MCF 10A (cell line): ENCODE results near the gene LARP1B. TPM values are rescaled to one million over a fixed set of nuclear protein-coding genes. Genes with fewer than 3 reads are reported as not detected.

Experiments used
- BruUV-seq: library from RNA; stranded (reverse); fragments of 400-500 nt; replicated peaks from 2 replicates; lab custom pipeline; 2021; lab: Mats Ljungman, UMichigan
- CTCF ChIA-PET: fragments of 300-600 bp; sonication (Branson Sonifier 250); formaldehyde crosslinking; extraction: SDS; loops from one replicate; lab custom pipeline; 2021; ENCODE audit warnings: antibody characterized with exemption, inconsistent platforms; lab: Yijun Ruan, JAX
- POLR2A ChIA-PET: fragments of 300-600, 350-650 bp; sonication (Branson Sonifier 250); formaldehyde crosslinking; extraction: SDS; loops from one replicate; lab custom pipeline; 2020; ENCODE audit warnings: antibody characterized with exemption, inconsistent platforms; lab: Yijun Ruan, JAX
- DNase-seq: peaks from one replicate; pipeline ENCODE4 v3.0.0-alpha.2; 2018; ENCODE audit not compliant: unreplicated experiment
- H3K27ac Mint-ChIP-seq: one replicate; pipeline ENCODE4 v1.8.0; 2022; ENCODE audit warnings: mild to moderate bottlenecking, low read depth, mixed read lengths; ENCODE audit not compliant: unreplicated experiment
- H3K27me3 Mint-ChIP-seq: one replicate; pipeline ENCODE4 v1.8.0; 2022; ENCODE audit warnings: mixed read lengths; ENCODE audit not compliant: insufficient read depth, unreplicated experiment
- H3K36me3 Mint-ChIP-seq: one replicate; pipeline ENCODE4 v1.8.0; 2022; ENCODE audit warnings: mild to moderate bottlenecking, moderate library complexity, mixed read lengths; ENCODE audit not compliant: insufficient read depth, unreplicated experiment
- H3K4me1 Mint-ChIP-seq: one replicate; pipeline ENCODE4 v1.8.0; 2022; ENCODE audit warnings: mixed read lengths; ENCODE audit not compliant: insufficient read depth, unreplicated experiment
- H3K4me3 Mint-ChIP-seq: one replicate; pipeline ENCODE4 v1.8.0; 2022; ENCODE audit warnings: mild to moderate bottlenecking, moderate library complexity, mixed read lengths; ENCODE audit not compliant: unreplicated experiment
- H3K9me3 Mint-ChIP-seq: one replicate; pipeline ENCODE4 v1.8.0; 2022; ENCODE audit warnings: mixed read lengths; ENCODE audit not compliant: unreplicated experiment
- intact Hi-C: fragments of 100-400 bp; cut with micrococcal nuclease; formaldehyde crosslinking; loops from 2 replicates; pipeline ENCODE4 v1.14.1; 2022
- total RNA-seq: library from RNA; stranded (reverse); gene quantifications from 2 replicates; pipeline ENCODE4 v1.2.3, GENCODE V29; 2022
- TF ChIP-seq, protein P1 (sequence below): fragments of 200-600 bp; IDR thresholded peaks from one replicate; pipeline ENCODE4 v1.8.0; 2022; ENCODE audit warnings: antibody characterized with exemption, mild to moderate bottlenecking; ENCODE audit not compliant: unreplicated experiment

Gene LARP1B
- total RNA-seq, 1 experiment from 2014 or later: 62.8 TPM

DNA sequence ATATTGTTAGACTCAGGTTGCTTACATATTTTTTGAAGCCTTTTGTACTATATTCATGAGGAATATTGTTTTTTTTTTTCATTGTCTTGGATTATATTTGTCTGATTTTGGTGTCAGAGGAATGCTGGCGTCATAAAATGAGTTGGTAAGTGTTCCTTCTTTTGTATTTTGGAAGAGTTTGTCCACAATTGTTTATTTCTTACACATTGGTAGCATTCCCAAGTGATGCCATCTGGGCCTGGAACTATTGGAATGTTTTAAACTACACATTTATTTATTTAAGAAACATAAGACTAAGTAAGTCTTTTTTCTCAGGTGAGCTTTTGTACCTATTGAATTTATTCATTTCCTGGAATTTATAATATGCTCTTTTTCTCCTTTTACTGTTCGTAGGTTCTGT lies 107.6 kb downstream of the LARP1B start:
- ChIA-PET POLR2A (interaction anchor here (0.9 to 1.5 kb wide), 2 partner anchors 8 to 13 kb away, joined by 4 read pairs; no protein-coding TSS in a partner anchor), CTCF (interaction anchor here (0.8 kb wide), 1 partner anchor 14 kb away, joined by 3 read pairs; no protein-coding TSS in a partner anchor)
- intact Hi-C loops: no loop called here
- no peak for DNase-seq
- Mint-ChIP-seq H3K27ac (no peak overlapping the region), H3K9me3 (no peaks in the 10 kb centered on the region), H3K36me3 (peaks cover 6% of the 10 kb centered on the region), H3K27me3 (no peaks in the 10 kb centered on the region), H3K4me1 (no peaks in the 10 kb centered on the region), H3K4me3 (no peak overlapping the region)
- no TSS peak for BruUV-seq
- TF ChIP-seq, protein P1, sequence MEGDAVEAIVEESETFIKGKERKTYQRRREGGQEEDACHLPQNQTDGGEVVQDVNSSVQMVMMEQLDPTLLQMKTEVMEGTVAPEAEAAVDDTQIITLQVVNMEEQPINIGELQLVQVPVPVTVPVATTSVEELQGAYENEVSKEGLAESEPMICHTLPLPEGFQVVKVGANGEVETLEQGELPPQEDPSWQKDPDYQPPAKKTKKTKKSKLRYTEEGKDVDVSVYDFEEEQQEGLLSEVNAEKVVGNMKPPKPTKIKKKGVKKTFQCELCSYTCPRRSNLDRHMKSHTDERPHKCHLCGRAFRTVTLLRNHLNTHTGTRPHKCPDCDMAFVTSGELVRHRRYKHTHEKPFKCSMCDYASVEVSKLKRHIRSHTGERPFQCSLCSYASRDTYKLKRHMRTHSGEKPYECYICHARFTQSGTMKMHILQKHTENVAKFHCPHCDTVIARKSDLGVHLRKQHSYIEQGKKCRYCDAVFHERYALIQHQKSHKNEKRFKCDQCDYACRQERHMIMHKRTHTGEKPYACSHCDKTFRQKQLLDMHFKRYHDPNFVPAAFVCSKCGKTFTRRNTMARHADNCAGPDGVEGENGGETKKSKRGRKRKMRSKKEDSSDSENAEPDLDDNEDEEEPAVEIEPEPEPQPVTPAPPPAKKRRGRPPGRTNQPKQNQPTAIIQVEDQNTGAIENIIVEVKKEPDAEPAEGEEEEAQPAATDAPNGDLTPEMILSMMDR: no peak

DNA sequence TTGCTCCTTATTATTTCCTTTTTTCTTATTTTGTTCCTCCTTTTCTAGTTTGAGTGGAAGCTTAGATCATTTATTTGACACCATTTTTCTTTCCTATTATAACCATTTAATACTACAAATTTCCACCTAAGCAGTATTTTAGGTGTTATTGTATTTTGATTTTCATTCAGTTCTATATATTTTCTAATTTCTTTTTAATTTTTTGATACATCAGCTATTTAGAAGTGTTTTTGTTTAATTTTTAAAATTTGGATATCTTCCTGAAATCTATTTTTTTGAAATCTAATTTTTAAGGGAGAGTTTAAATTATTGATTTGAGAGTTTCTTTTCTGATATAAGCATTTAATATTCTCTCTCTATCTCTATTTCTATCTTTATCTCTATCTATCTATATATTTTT lies 108.1 kb downstream of the LARP1B start:
- intact Hi-C loops: no loop called here
- TF ChIP-seq, protein P1: no peak

DNA sequence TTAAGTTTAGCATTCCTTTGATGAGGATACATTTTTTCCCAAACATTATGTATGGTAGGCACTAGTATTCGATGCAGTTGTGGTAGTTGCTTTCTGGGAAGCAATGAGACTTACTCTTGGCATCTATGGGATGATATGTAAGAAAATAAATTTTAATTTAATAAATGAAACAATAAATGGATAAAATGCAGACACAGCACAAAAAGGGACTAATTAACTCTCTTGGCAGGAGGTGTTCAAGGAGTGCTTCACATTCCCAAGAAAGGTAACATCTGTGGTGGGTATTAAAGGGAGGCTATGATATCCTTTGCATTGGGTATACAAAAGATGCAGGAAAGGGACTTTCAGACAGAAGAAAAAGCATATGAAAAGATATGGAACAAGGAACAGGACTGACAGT lies 115.5 kb downstream of the LARP1B start:
- Mint-ChIP-seq H3K36me3 (peaks cover 29% of the 10 kb centered on the region), H3K4me1 (no peaks in the 10 kb centered on the region), H3K9me3 (no peaks in the 10 kb centered on the region), H3K27me3 (no peaks in the 10 kb centered on the region), H3K4me3 (no peak overlapping the region), H3K27ac (no peak overlapping the region)
- ChIA-PET CTCF (no interaction called here), POLR2A (no interaction called here)
- TF ChIP-seq, protein P1: no peak
- no TSS peak for BruUV-seq
- DNase-seq: no peak
- intact Hi-C loops: no loop called here

More for the DNA sequence above, 108.1 kb downstream of the LARP1B start:
- no TSS peak for BruUV-seq
- POLR2A ChIA-PET: interaction anchor here (0.7 to 1.5 kb wide), 3 partner anchors 9 to 397 kb away, joined by 3 to 4 read pairs (median 4); no protein-coding TSS in a partner anchor
- CTCF ChIA-PET: interaction anchor here (0.6 to 0.8 kb wide), 2 partner anchors 15 to 17 kb away, joined by 3 read pairs; no protein-coding TSS in a partner anchor
- H3K36me3 Mint-ChIP-seq: peaks cover 6% of the 10 kb centered on the region
- no peak overlapping the region for H3K4me3 Mint-ChIP-seq
- no peaks in the 10 kb centered on the region for H3K9me3 Mint-ChIP-seq
- no peak for DNase-seq
- H3K27ac Mint-ChIP-seq: no peak overlapping the region
- H3K4me1 Mint-ChIP-seq: no peaks in the 10 kb centered on the region
- H3K27me3 Mint-ChIP-seq: no peaks in the 10 kb centered on the region

DNA sequence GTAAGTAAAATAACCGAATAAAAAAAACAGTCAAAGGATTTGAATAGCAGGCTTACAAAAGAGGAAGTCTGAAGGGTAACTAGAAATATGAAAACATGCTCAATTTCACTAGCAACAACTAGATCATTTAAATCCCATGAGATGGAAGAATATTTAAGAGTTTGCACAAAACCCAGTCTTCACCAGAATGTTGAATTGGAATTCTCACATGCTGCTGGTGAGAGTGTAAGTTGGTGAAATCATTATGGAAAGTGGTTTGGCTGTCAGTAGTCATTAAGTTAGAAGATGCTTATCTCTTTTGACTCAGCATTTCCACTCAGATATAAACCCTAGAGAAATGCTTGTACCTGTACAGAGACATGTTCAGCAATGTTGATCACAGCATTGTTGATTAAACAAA lies 116.4 kb downstream of the LARP1B start:
- H3K9me3 Mint-ChIP-seq: no peaks in the 10 kb centered on the region
- intact Hi-C loops: no loop called here
- TF ChIP-seq, protein P1: no peak
- H3K27me3 Mint-ChIP-seq: no peaks in the 10 kb centered on the region
- BruUV-seq: no TSS peak
- H3K4me3 Mint-ChIP-seq: no peak overlapping the region
- ChIA-PET POLR2A (no interaction called here), CTCF (no interaction called here)
- DNase-seq: no peak
- H3K27ac Mint-ChIP-seq: no peak overlapping the region
- peaks cover 36% of the 10 kb centered on the region for H3K36me3 Mint-ChIP-seq
- no peaks in the 10 kb centered on the region for H3K4me1 Mint-ChIP-seq
